Pancreas (tissue), 10 donors: ENCODE results near the gene PRDM1. TPM values are rescaled to one million over a fixed set of nuclear protein-coding genes. Genes with fewer than 3 reads are reported as not detected.

ENCODE experiments used
- ATAC-seq, 4 donors: fragments of 200-7000 bp; cut with Tn5 transposase; one replicate each; pipeline versions ENCODE4 v1.8.0 to v1.9.1; 2020; ENCODE audit warnings: mild to moderate bottlenecking in 4 of 4, moderate library complexity in 4 of 4
- DNase-seq, 6 donors: peaks; one replicate each; pipeline ENCODE4 v3.0.0-alpha.2; 2020
- FAIRE-seq: peaks from 2 replicates; lab custom pipeline; 2012; peaks lifted over from hg19 to GRCh38; lab: Jason Lieb, UNC
- H3K27ac ChIP-seq, 4 donors: fragments of 200-600 bp; sonication (generic); 1 replicate in 3 of 4; 2 replicates in 1 of 4; pipeline versions ENCODE4 v1.5.0 to v1.8.0; 2020
- H3K27me3 ChIP-seq, 4 donors: fragments of 200-600 bp; one replicate each; pipeline ENCODE4 v1.8.0; 2021
- H3K36me3 ChIP-seq, 3 donors: fragments of 200-600 bp; sonication (generic) in 1 of 3; one replicate each; pipeline versions ENCODE4 v1.5.0 to v1.8.0; 2020 to 2021
- H3K4me1 ChIP-seq, 3 donors: fragments of 200-600 bp; one replicate each; pipeline ENCODE4 v1.8.0; 2021
- H3K4me3 ChIP-seq, 4 donors: fragments of 200-600 bp; sonication (generic) in 2 of 4; one replicate each; pipeline versions ENCODE4 v1.5.0 to v1.8.0; 2020 to 2021
- H3K9me3 ChIP-seq, 4 donors: fragments of 200-600 bp; one replicate each; pipeline ENCODE4 v1.8.0; 2021
- WGBS, 2 donors: extraction: QIAGEN DNeasy Blood & Tissue Kit; methylation state at CpG; one replicate each; pipeline ENCODE4 v1.1.7; 2013; 5-methylcytosine and 5-hydroxymethylcytosine counted together
- intact Hi-C, 3 donors: fragments of 100-400 bp; cut with DNase I; formaldehyde crosslinking; loops; one replicate each; pipeline versions ENCODE4 v1.11.1 to v1.14.2; 2022
- polyA plus RNA-seq, 2 donors: library from polyadenylated mRNA; stranded (reverse); fragments of 200-250 nt; gene quantifications; one replicate each; pipeline ENCODE4 v1.2.3, GENCODE V29; 2013
- total RNA-seq, 6 donors: library from RNA; stranded (reverse); fragmentation: NEBNext Ultra II Directional in 4 of 6; extraction: Animal tissue kit (Norgen Biotek cat#: 25700) in 4 of 6; gene quantifications; one replicate each; pipeline versions ENCODE4 v1.2.1 to v1.2.4, GENCODE V29; 2021 to 2023
- TF ChIP-seq, protein P1 (sequence below), 4 donors: fragments of 200-600 bp; sonication (generic) in 3 of 4; IDR thresholded peaks; one replicate each; pipeline versions ENCODE4 v1.5.0 to v1.8.0; 2021; ENCODE audit warnings: antibody characterized with exemption in 4 of 4
- donor health status: healthy with polysubstance abuse.
- donor health status: DM: no; HTN: no; CAD: no; lungs with moderate emphysema.
- donor health status: DM: no; HTN: no; CAD: no.
- donor health status: control.
- donor health status: control.
- donor health status: Bipolar disorder and iron deficiency.
- donor health status: DM: yes; HTN: yes; CAD: no.
- donor health status: DM: no; HTN: no; CAD: no.
- donor health status: DM: no; HTN: no; CAD: no.
- donor health status: DM: yes; HTN: yes; CAD: no.

The PRDM1 gene
- total and polyA plus RNA-seq, 8 donors, result 0.30 to 5.5 (median 0.96) TPM

DNA sequence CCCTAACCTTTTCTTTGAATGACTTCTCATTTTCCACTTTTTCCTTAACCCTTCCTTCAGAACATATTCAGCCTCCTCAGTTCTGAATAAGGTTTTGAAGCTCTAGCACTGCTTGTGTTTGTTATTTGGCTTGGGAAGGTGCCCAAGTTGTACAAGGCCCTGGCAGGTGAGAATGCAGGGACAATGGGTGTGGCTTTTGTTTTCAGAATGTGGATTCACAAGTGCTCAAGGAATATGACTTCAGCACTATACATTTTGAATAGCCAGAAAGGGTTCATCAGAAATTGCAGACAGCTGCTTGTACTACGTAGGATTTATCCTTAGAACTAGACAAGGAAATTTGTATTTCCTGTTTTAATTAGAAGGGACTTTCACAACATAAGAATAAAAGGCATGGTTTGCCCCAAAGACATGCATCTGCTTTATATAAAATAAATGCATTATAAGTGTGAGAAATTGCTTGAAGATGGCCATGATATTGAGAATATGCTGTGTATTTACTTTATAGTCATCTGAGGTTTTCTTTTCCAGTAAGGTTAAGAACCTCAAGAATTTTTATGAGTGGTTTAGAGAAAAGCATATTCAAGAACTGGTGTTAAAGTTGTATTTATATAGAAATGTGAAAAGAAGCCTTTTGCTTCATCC, 29.3 kb upstream of the PRDM1 start:
- WGBS, 2 donors, result 72 to 85% methylated on average over 1 of the region's 1 CpG
- intact Hi-C loops, result no loop called here
- TF ChIP-seq, protein P1, sequence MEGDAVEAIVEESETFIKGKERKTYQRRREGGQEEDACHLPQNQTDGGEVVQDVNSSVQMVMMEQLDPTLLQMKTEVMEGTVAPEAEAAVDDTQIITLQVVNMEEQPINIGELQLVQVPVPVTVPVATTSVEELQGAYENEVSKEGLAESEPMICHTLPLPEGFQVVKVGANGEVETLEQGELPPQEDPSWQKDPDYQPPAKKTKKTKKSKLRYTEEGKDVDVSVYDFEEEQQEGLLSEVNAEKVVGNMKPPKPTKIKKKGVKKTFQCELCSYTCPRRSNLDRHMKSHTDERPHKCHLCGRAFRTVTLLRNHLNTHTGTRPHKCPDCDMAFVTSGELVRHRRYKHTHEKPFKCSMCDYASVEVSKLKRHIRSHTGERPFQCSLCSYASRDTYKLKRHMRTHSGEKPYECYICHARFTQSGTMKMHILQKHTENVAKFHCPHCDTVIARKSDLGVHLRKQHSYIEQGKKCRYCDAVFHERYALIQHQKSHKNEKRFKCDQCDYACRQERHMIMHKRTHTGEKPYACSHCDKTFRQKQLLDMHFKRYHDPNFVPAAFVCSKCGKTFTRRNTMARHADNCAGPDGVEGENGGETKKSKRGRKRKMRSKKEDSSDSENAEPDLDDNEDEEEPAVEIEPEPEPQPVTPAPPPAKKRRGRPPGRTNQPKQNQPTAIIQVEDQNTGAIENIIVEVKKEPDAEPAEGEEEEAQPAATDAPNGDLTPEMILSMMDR (IDR thresholded peaks at IDR 0.05), result no peak

DNA sequence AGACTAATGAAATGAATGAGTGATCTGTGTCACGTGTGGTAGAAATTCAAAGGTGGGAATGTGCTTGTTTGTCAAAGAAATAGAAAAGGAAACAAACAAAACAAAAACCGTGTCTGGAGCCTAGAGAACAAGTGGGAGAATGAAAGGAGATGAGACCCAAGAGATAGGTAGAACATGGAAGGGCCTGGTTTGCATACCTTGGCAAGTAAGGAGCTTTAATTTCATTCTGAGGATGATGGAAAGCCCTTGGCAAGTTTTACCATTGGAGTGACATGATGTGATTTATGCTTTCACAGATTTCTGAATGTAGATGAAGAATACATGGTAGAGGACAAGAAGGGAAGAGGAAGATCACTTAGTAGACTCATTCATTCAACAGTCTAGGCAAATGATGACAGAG, 26.8 kb upstream of the PRDM1 start:
- no peaks in the 10 kb centered on the region for H3K36me3 ChIP-seq
- no peak overlapping the region for H3K4me3 ChIP-seq
- TF ChIP-seq, protein P1 (IDR thresholded peaks at IDR 0.05), result no peak
- H3K27me3 ChIP-seq, result no peaks in the 10 kb centered on the region
- WGBS, 2 donors, result 70 to 73% methylated on average over 2 of the region's 2 CpGs
- no peak overlapping the region for H3K27ac ChIP-seq
- ATAC-seq (no peak), DNase-seq (no peak), FAIRE-seq (no peak)
- peaks cover 0 to 10% (median 5%) of the 10 kb centered on the region in 3 donors for H3K4me1 ChIP-seq
- intact Hi-C loops, result no loop called here
- H3K9me3 ChIP-seq, result no peaks in the 10 kb centered on the region

More for the DNA sequence above, 29.3 kb upstream of the PRDM1 start:
- Histone ChIP-seq H3K27me3 (no peaks in the 10 kb centered on the region), H3K27ac (no peak overlapping the region), H3K9me3 (no peaks in the 10 kb centered on the region), H3K36me3 (no peaks in the 10 kb centered on the region), H3K4me1 (peaks cover 0 to 10% (median 5%) of the 10 kb centered on the region in 3 donors), H3K4me3 (no peak overlapping the region)
- FAIRE-seq, result no peak
- DNase-seq, result no peak
- peak in 2 of 4 donors; percentile 67 to 86 for ATAC-seq

DNA sequence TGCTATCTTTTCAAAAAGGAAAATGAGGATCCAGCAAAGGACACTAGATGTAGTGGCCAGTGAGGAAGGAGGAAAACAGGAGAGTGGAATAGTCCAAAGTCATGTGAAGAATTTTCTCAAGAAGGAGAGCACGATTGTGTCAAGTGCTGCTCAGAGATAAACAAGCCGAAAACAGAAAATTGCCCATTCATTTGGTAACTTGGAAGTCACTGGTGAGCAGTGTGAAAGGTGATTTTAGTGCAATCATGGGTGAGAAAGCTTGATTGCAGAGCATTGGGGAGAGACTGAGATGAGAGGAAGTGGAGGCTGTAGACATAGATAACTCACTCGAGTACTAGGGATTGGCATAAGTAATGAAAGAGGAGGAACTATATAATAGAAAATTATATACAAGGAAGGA, 26.0 kb upstream of the PRDM1 start:
- Histone ChIP-seq H3K27me3 (no peaks in the 10 kb centered on the region), H3K4me1 (peaks cover 0 to 10% (median 5%) of the 10 kb centered on the region in 3 donors), H3K9me3 (no peaks in the 10 kb centered on the region), H3K4me3 (no peak overlapping the region), H3K36me3 (no peaks in the 10 kb centered on the region), H3K27ac (no peak overlapping the region)
- TF ChIP-seq, protein P1 (IDR thresholded peaks at IDR 0.05), result no peak
- intact Hi-C loops, result no loop called here
- FAIRE-seq (no peak), ATAC-seq (no peak), DNase-seq (no peak)
- 65 to 70% methylated on average over 3 of the region's 3 CpGs for WGBS, 2 donors

DNA sequence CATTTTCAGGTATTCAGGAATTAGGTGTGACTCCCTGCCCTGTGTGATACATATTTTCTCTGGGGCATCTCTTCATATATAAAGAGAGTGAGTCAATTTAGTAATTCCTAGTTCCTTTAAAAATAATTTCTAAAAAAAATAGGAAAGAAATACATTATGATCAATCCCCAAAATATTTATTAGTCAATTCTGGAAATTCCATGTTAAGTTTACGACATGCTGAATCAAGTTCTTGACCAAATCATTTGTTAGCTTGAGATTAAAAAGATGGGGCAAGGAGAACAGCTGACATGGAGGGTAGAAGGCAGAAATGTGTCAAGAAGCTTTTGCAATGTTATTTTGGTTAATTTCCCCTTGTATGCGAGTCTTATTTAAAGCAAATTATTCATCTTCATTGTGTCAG, 22.7 kb upstream of the PRDM1 start:
- WGBS, 2 donors, result 89 to 97% methylated on average over 2 of the region's 2 CpGs
- TF ChIP-seq, protein P1 (IDR thresholded peaks at IDR 0.05), result no peak
- no peaks in the 10 kb centered on the region for H3K36me3 ChIP-seq

DNA sequence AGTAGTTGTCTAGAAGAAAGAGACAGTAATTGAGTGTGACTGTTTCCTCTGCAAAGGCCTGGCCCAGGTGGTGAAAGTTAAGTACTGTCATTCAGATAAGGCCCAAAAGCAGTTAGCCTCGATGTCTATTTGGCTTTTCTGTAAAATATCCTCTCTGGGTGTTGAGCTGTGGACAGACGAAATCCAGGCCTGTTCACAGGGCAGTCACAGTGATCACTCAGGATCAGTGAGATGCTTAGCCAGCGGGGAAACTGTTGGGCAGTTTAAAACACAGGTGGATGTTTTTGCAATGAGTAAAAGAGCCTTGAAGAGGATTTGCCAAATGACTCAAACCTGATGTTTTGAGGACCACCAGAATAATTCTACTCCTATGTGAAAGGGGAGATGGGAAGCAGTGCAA, 22.0 kb upstream of the PRDM1 start:
- intact Hi-C loops, result no loop called here
- no peak for ATAC-seq
- FAIRE-seq, result no peak
- H3K9me3 ChIP-seq, result no peaks in the 10 kb centered on the region
- DNase-seq, result no peak
- 63 to 71% methylated on average over 3 of the region's 3 CpGs for WGBS, 2 donors
- H3K4me1 ChIP-seq, result no peaks in the 10 kb centered on the region
- H3K27me3 ChIP-seq, result no peaks in the 10 kb centered on the region
- no peak overlapping the region for H3K4me3 ChIP-seq
- H3K36me3 ChIP-seq, result no peaks in the 10 kb centered on the region
- H3K27ac ChIP-seq, result no peak overlapping the region
- TF ChIP-seq, protein P1 (IDR thresholded peaks at IDR 0.05), result no peak

More for the DNA sequence above, 22.7 kb upstream of the PRDM1 start:
- ATAC-seq, result no peak
- Histone ChIP-seq H3K27ac (no peak overlapping the region), H3K27me3 (no peaks in the 10 kb centered on the region), H3K4me3 (no peak overlapping the region), H3K9me3 (no peaks in the 10 kb centered on the region), H3K4me1 (no peaks in the 10 kb centered on the region)
- intact Hi-C loops, result no loop called here
- no peak for FAIRE-seq
- no peak for DNase-seq
